HEK293 (cell line): Measurements from ENCODE around the gene CHKA.

ENCODE experiments used
- CTCF ChIA-PET: fragments of 350-600 bp; formaldehyde crosslinking; extraction: SDS; loops from one replicate; lab custom pipeline; 2021; ENCODE audit warnings: antibody characterized with exemption; lab: Yijun Ruan, JAX
- POLR2A ChIA-PET: fragments of 300-600 bp; formaldehyde crosslinking; extraction: SDS; loops from one replicate; lab custom pipeline; 2020; ENCODE audit warnings: antibody characterized with exemption, inconsistent platforms; lab: Yijun Ruan, JAX
- H3K27ac ChIP-seq: fragments of 200-500 bp; sonication (Bioruptor generic); 2 replicates; pipeline ENCODE4 v1.5.1; 2014; ENCODE audit warnings: low read depth, low read length, control low read depth, inconsistent platforms; ENCODE audit errors: extremely low read depth
- H3K36me3 ChIP-seq, 2 experiments: fragments of 200-500 bp in 1 of 2; sonication (Bioruptor generic) in 1 of 2; 1 replicate in 1 of 2; 2 replicates in 1 of 2; pipeline ENCODE4 v1.5.1; 2014 to 2017; ENCODE audit warnings: inconsistent platforms in 2 of 2, low read length in 2 of 2; ENCODE audit not compliant: control insufficient read depth in 2 of 2, insufficient read depth in 1 of 2
- H3K4me1 ChIP-seq: fragments of 200-500 bp; sonication (Bioruptor generic); 2 replicates; pipeline ENCODE4 v1.5.1; 2014; ENCODE audit warnings: mild to moderate bottlenecking, low read length, inconsistent platforms; ENCODE audit not compliant: control insufficient read depth, insufficient read depth
- H3K4me3 ChIP-seq: 2 replicates; pipeline ENCODE4 v1.5.1; 2011; ENCODE audit warnings: low read depth, mild to moderate bottlenecking, control low read depth, low read length, moderate library complexity
- H3K9me3 ChIP-seq: fragments of 200-500 bp; sonication (Bioruptor generic); 2 replicates; pipeline ENCODE4 v1.5.1; 2014; ENCODE audit warnings: low read depth, low read length, inconsistent platforms; ENCODE audit not compliant: control insufficient read depth, insufficient read depth
- BCL11B ChIP-seq: fragments of 450-650 bp; formaldehyde crosslinking; IDR thresholded peaks from 2 replicates; pipeline ENCODE4 v1.5.1; 2016; ENCODE audit warnings: low read depth, missing biosample characterization, missing genetic modification characterization
- EGR2 ChIP-seq: fragments of 450-650 bp; formaldehyde crosslinking; IDR thresholded peaks from 2 replicates; pipeline ENCODE4 v1.5.1; 2016; ENCODE audit warnings: low read depth, missing biosample characterization, missing genetic modification characterization
- GLIS2 ChIP-seq: fragments of 450-650 bp; formaldehyde crosslinking; IDR thresholded peaks from 2 replicates; pipeline ENCODE4 v1.5.1; 2016; ENCODE audit warnings: missing biosample characterization, missing genetic modification characterization
- IKZF3 ChIP-seq: fragments of 450-650 bp; IDR thresholded peaks from 2 replicates; pipeline ENCODE4 v1.5.0; 2018; ENCODE audit warnings: missing biosample characterization, mild to moderate bottlenecking, missing genetic modification characterization, moderate library complexity
- INSM2 ChIP-seq: fragments of 450-650 bp; formaldehyde crosslinking; IDR thresholded peaks from 2 replicates; pipeline ENCODE4 v1.5.1; 2016; ENCODE audit warnings: missing biosample characterization, missing genetic modification characterization
- KLF16 ChIP-seq: fragments of 450-650 bp; formaldehyde crosslinking; IDR thresholded peaks from 2 replicates; pipeline ENCODE4 v1.5.1; 2017; ENCODE audit warnings: missing biosample characterization, missing genetic modification characterization
- PRDM1 ChIP-seq: fragments of 450-650 bp; formaldehyde crosslinking; IDR thresholded peaks from 2 replicates; pipeline ENCODE4; 2016; ENCODE audit warnings: missing biosample characterization, missing genetic modification characterization
- YY2 ChIP-seq: fragments of 450-650 bp; formaldehyde crosslinking; IDR thresholded peaks from 2 replicates; pipeline ENCODE4 v1.5.1; 2016; ENCODE audit warnings: missing biosample characterization, missing genetic modification characterization
- ZFHX2 ChIP-seq: fragments of 450-650 bp; formaldehyde crosslinking; conservative IDR thresholded peaks from 2 replicates; pipeline ENCODE4 v1.5.1; 2016; ENCODE audit warnings: missing biosample characterization, missing genetic modification characterization
- ZFP41 ChIP-seq: fragments of 450-650 bp; formaldehyde crosslinking; IDR thresholded peaks from 2 replicates; pipeline ENCODE4 v1.5.1; 2016; ENCODE audit warnings: missing biosample characterization, missing genetic modification characterization, borderline replicate concordance
- ZNF175 ChIP-seq: fragments of 450-650 bp; formaldehyde crosslinking; IDR thresholded peaks from 2 replicates; pipeline ENCODE4 v1.5.1; 2016; ENCODE audit warnings: missing biosample characterization, missing genetic modification characterization
- ZNF324 ChIP-seq: fragments of 450-650 bp; formaldehyde crosslinking; IDR thresholded peaks from 2 replicates; pipeline ENCODE4 v1.5.1; 2016; ENCODE audit warnings: missing biosample characterization, missing genetic modification characterization
- ZNF335 ChIP-seq: fragments of 450-650 bp; formaldehyde crosslinking; conservative IDR thresholded peaks from 2 replicates; pipeline ENCODE4 v1.5.1; 2016; ENCODE audit warnings: missing biosample characterization, missing genetic modification characterization
- ZNF37A ChIP-seq: fragments of 450-650 bp; IDR thresholded peaks from 2 replicates; pipeline ENCODE4 v1.5.1; 2018; ENCODE audit warnings: missing biosample characterization, missing genetic modification characterization
- ZNF600 ChIP-seq: fragments of 450-650 bp; formaldehyde crosslinking; IDR thresholded peaks from 2 replicates; pipeline ENCODE4 v1.5.1; 2016; ENCODE audit warnings: missing biosample characterization, missing genetic modification characterization
- ZNF792 ChIP-seq: fragments of 450-650 bp; formaldehyde crosslinking; IDR thresholded peaks from 2 replicates; pipeline ENCODE4 v1.5.1; 2016; ENCODE audit warnings: missing biosample characterization, missing genetic modification characterization
- ZSCAN23 ChIP-seq: fragments of 450-650 bp; formaldehyde crosslinking; IDR thresholded peaks from 2 replicates; pipeline ENCODE4 v1.5.1; 2016; ENCODE audit warnings: missing biosample characterization, missing genetic modification characterization
- TF ChIP-seq, protein P1 (sequence below): fragments of 450-650 bp; formaldehyde crosslinking; conservative IDR thresholded peaks from 2 replicates; pipeline ENCODE4 v1.5.1; 2016; ENCODE audit warnings: low read depth, missing biosample characterization, missing genetic modification characterization

CHKA gene

GRCh38 chr11:68041617-68042218 lies 79.5 kb downstream of the CHKA start:
- TF ChIP-seq PRDM1 (no peak), ZNF175 (tag by site-specific recombination) (no peak), INSM2 (tag by site-specific recombination) (no peak), ZFP41 (tag by site-specific recombination) (no peak), ZSCAN23 (tag by site-specific recombination) (no peak), BCL11B (tag by site-specific recombination) (no peak), IKZF3 (tag by site-specific recombination) (no peak), ZNF324 (tag by site-specific recombination) (no peak), ZNF37A (tag by site-specific recombination) (no peak), ZNF600 (tag by site-specific recombination) (no peak), KLF16 (tag by site-specific recombination) (no peak), ZNF792 (no peak), ZNF335 (tag by site-specific recombination) (no peak)
- TF ChIP-seq, protein P1, sequence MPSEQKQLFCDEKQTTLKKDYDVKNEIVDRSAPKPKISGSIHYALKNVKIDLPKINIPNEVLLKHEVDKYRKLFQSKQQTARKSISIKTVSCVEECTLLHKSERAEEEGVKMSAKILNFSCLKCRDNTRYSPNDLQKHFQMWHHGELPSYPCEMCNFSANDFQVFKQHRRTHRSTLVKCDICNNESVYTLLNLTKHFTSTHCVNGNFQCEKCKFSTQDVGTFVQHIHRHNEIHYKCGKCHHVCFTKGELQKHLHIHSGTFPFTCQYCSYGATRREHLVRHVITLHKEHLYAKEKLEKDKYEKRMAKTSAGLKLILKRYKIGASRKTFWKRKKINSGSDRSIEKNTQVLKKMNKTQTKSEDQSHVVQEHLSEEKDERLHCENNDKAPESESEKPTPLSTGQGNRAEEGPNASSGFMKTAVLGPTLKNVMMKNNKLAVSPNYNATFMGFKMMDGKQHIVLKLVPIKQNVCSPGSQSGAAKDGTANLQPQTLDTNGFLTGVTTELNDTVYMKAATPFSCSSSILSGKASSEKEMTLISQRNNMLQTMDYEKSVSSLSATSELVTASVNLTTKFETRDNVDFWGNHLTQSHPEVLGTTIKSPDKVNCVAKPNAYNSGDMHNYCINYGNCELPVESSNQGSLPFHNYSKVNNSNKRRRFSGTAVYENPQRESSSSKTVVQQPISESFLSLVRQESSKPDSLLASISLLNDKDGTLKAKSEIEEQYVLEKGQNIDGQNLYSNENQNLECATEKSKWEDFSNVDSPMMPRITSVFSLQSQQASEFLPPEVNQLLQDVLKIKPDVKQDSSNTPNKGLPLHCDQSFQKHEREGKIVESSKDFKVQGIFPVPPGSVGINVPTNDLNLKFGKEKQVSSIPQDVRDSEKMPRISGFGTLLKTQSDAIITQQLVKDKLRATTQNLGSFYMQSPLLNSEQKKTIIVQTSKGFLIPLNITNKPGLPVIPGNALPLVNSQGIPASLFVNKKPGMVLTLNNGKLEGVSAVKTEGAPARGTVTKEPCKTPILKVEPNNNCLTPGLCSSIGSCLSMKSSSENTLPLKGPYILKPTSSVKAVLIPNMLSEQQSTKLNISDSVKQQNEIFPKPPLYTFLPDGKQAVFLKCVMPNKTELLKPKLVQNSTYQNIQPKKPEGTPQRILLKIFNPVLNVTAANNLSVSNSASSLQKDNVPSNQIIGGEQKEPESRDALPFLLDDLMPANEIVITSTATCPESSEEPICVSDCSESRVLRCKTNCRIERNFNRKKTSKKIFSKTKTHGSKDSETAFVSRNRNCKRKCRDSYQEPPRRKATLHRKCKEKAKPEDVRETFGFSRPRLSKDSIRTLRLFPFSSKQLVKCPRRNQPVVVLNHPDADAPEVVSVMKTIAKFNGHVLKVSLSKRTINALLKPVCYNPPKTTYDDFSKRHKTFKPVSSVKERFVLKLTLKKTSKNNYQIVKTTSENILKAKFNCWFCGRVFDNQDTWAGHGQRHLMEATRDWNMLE (tag by site-specific recombination), result no peak
- Histone ChIP-seq H3K4me3 (no peak overlapping the region), H3K27ac (no peak overlapping the region), H3K4me1 (no peaks in the 10 kb centered on the region), H3K36me3 (peaks cover 0 to 10% of the 10 kb centered on the region in 2 experiments; a peak in 1 of 3 replicates), H3K9me3 (no peaks in the 10 kb centered on the region)
- ChIA-PET POLR2A (no interaction called here), CTCF (interaction anchor here (0.6 kb wide), 2 partner anchors 428 to 1260 kb away, joined by 3 to 4 read pairs; no protein-coding TSS in a partner anchor)

DNA sequence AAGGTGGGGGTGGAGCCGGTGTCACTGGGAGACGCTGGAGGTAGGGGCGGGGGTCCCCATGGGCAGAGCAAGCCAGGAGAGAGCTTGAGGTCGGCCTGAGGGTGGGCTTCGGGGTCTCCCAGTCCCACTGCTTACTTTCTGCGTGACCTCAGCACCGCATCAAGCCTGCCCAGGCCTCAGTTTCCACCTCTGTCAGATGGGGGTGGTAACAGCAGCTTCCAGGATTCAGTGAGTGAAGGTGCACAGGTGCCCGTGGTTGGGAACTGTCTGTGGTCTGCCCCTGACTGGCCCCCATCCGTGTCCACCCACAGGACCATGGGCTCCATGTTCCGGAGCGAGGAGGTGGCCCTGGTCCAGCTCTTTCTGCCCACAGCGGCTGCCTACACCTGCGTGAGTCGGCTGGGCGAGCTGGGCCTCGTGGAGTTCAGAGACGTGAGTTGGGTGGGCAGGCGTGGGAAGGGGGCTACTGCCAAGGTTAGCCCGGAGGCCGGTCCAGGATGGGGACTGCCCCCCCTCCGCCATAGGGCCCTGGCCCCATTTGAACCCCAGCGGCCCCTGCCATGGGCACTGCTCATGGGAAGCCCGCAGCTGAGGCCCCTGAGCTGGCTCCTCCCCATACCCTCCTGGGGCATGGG lies 80.1 kb downstream of the CHKA start:
- Histone ChIP-seq H3K4me3 (no peak overlapping the region), H3K36me3 (peaks cover 0 to 16% of the 10 kb centered on the region in 2 experiments; a peak in 1 of 3 replicates), H3K9me3 (no peaks in the 10 kb centered on the region), H3K27ac (no peak overlapping the region)
- CTCF ChIA-PET, result interaction anchor here (0.6 to 1.1 kb wide), 3 partner anchors 168 to 1259 kb away, joined by 3 to 4 read pairs (median 3); no protein-coding TSS in a partner anchor
- TF ChIP-seq ZFHX2 (peak; percentile 84), EGR2 (peak; percentile 83), GLIS2 (tag by site-specific recombination) (0 out of 2 replicates have a peak, but pooled peaks have one; percentile 28), YY2 (tag by site-specific recombination) (no peak)
- TF ChIP-seq, all 188 proteins: peak for 3
- H3K4me1 ChIP-seq, result no peaks in the 10 kb centered on the region
- POLR2A ChIA-PET, result interaction anchor here (1.2 kb wide), 1 partner anchor 16 kb away, joined by 4 read pairs; no protein-coding TSS in a partner anchor
